NCI-H2171 (cell line): ENCODE measurements around the gene ZFHX3.

ENCODE experiments used
- DNase-seq: peaks from one replicate; lab custom pipeline; 2025; lab: John Stamatoyannopoulos, UW

The ZFHX3 gene

GRCh38 chr16:72847187-72848027 is 200.5 kb downstream of the ZFHX3 start:
- no peak for DNase-seq

- DNase-seq, result no peak
Measured at GRCh38 chr16:72846594-72846993, 201.3 kb downstream of the ZFHX3 start.

- no peak for DNase-seq
Measured at GRCh38 chr16:72845322-72846020, 202.5 kb downstream of the ZFHX3 start.

GRCh38 chr16:72844225-72844920 is 203.6 kb downstream of the ZFHX3 start:
- no peak for DNase-seq

- no peak for DNase-seq
Measured at GRCh38 chr16:72841506-72841905, 206.4 kb downstream of the ZFHX3 start.

GRCh38 chr16:72840631-72841381 is 207.1 kb downstream of the ZFHX3 start:
- DNase-seq, result no peak

- no peak for DNase-seq
Measured at GRCh38 chr16:72838951-72839350, 209.0 kb downstream of the ZFHX3 start.

GRCh38 chr16:72838586-72838910 is 209.4 kb downstream of the ZFHX3 start:
- no peak for DNase-seq

- no peak for DNase-seq
Measured at GRCh38 chr16:72837846-72838585, 209.9 kb downstream of the ZFHX3 start.

- DNase-seq, result no peak
Measured at GRCh38 chr16:72836985-72837384, 210.9 kb downstream of the ZFHX3 start.

- no peak for DNase-seq
Measured at GRCh38 chr16:72836181-72836580, 211.7 kb downstream of the ZFHX3 start.

- DNase-seq, result no peak
Measured at GRCh38 chr16:72835086-72835485, 212.8 kb downstream of the ZFHX3 start.

GRCh38 chr16:72834499-72834898 is 213.4 kb downstream of the ZFHX3 start:
- DNase-seq, result no peak

- DNase-seq, result no peak
Measured at GRCh38 chr16:72833969-72834368, 214.0 kb downstream of the ZFHX3 start.

- no peak for DNase-seq
Measured at GRCh38 chr16:72833482-72833881, 214.4 kb downstream of the ZFHX3 start.

- peak; percentile 17 for DNase-seq
Measured at GRCh38 chr16:72832621-72833248, 215.2 kb downstream of the ZFHX3 start.

GRCh38 chr16:72829846-72830775 is 217.8 kb downstream of the ZFHX3 start:
- no peak for DNase-seq

GRCh38 chr16:72827866-72828265 is 220.1 kb downstream of the ZFHX3 start:
- DNase-seq, result no peak

- DNase-seq, result no peak
Measured at GRCh38 chr16:72825912-72826621, 221.9 kb downstream of the ZFHX3 start.
